CD4-positive, alpha-beta T cell treated with Interleukin-6 at 100 ng/mL for 8 hours (primary cell): ENCODE measurements around the gene RAPGEF2.
"Not testable (repeated sequence)": the region's sequence is repeated elsewhere in the genome, so short reads cannot be mapped to it uniquely, and the experiment has no call there.

ENCODE experiments used
- DNase-seq: peaks from one replicate; pipeline ENCODE4 v3.0.0-alpha.2; 2020; ENCODE audit warnings: mixed read lengths, low spot score

Gene RAPGEF2

GRCh38 chr4:159137176-159137575 lies 34.3 kb downstream of the RAPGEF2 start:
- DNase-seq = no peak

GRCh38 chr4:159138436-159138835 lies 35.6 kb downstream of the RAPGEF2 start:
- DNase-seq = no peak

GRCh38 chr4:159141193-159141592 lies 38.3 kb downstream of the RAPGEF2 start:
- no peak for DNase-seq

GRCh38 chr4:159142241-159142640 lies 39.4 kb downstream of the RAPGEF2 start:
- DNase-seq = no peak

GRCh38 chr4:159142681-159143384 lies 40.0 kb downstream of the RAPGEF2 start:
- no peak for DNase-seq

- no peak for DNase-seq
Measured at GRCh38 chr4:159143687-159144086, 40.8 kb downstream of the RAPGEF2 start.

GRCh38 chr4:159144112-159144694 lies 41.3 kb downstream of the RAPGEF2 start:
- DNase-seq = no peak

GRCh38 chr4:159145318-159145991 lies 42.6 kb downstream of the RAPGEF2 start:
- no peak for DNase-seq

GRCh38 chr4:159145992-159146330 lies 43.1 kb downstream of the RAPGEF2 start:
- no peak for DNase-seq

GRCh38 chr4:159146488-159146887 lies 43.6 kb downstream of the RAPGEF2 start:
- no peak for DNase-seq

GRCh38 chr4:159148441-159148840 lies 45.6 kb downstream of the RAPGEF2 start:
- no peak for DNase-seq

- no peak for DNase-seq
Measured at GRCh38 chr4:159149666-159150065, 46.8 kb downstream of the RAPGEF2 start.

- DNase-seq = no peak
Measured at GRCh38 chr4:159150396-159150795, 47.5 kb downstream of the RAPGEF2 start.

GRCh38 chr4:159150821-159151390 lies 48.0 kb downstream of the RAPGEF2 start:
- DNase-seq = no peak

- no peak for DNase-seq
Measured at GRCh38 chr4:159151689-159152088, 48.8 kb downstream of the RAPGEF2 start.

GRCh38 chr4:159152181-159152580 lies 49.3 kb downstream of the RAPGEF2 start:
- no peak for DNase-seq

GRCh38 chr4:159153669-159154068 lies 50.8 kb downstream of the RAPGEF2 start:
- no peak for DNase-seq

GRCh38 chr4:159155119-159155518 lies 52.2 kb downstream of the RAPGEF2 start:
- DNase-seq = no peak

- DNase-seq = no peak
Measured at GRCh38 chr4:159158083-159158617, 55.3 kb downstream of the RAPGEF2 start.

GRCh38 chr4:159158985-159159384 lies 56.1 kb downstream of the RAPGEF2 start:
- no peak for DNase-seq

- DNase-seq = no peak
Measured at GRCh38 chr4:159159611-159160010, 56.7 kb downstream of the RAPGEF2 start.

- DNase-seq = no peak
Measured at GRCh38 chr4:159160242-159160641, 57.4 kb downstream of the RAPGEF2 start.

- DNase-seq = not testable (repeated sequence)
Measured at GRCh38 chr4:159161436-159161835, 58.6 kb downstream of the RAPGEF2 start.
